ENCODE data around the gene SMAD5. TPM values are rescaled to one million over a fixed set of nuclear protein-coding genes. Genes with fewer than 3 reads are reported as not detected.

The SMAD5 gene
- total and polyA plus RNA-seq, 2 of the 4 experiments (the other 2 are of a cell fraction), result 37.4 to 101 TPM

DNA sequence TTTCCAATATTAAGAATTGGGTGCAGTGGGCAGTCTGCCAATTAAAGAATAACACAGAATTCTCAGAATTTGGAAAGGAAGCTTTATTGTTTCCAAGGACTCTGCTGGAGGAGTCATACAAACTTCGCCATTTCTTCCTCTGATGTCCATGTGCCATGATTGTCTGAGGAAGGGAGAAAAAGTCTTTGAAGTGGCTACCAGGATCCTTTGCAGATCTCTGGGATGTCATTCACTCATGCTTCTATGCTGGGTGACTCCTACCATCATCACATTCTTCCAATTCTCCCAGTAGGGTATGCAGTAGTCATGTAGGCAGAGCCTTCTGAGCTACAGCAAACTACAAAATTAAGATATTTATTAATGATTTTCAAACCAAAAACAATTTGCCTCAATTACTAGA is 3.2 kb upstream of the SMAD5 start:
- intact Hi-C loops (cut with micrococcal nuclease) (no loop called here), dilution Hi-C loops (cut with HindIII; ENCODE audit: low sequenced_read_pairs, unreplicated experiment) (no loop called here), in situ Hi-C loops (cut with MboI; ENCODE audit: low sequenced_read_pairs) (no loop called here)
- DNase-seq (no peak), ATAC-seq (ENCODE audit: low read depth) (no peak)
- H3K36me3 ChIP-seq (ENCODE audit: control insufficient read depth, insufficient read depth, low read length), result no peaks in the 10 kb centered on the region
- no peak overlapping the region for H3K4me2 ChIP-seq (ENCODE audit: low read depth, low read length)
- H2BK5ac ChIP-seq (ENCODE audit: low read depth, low read length, poor library complexity, severe bottlenecking), result no peak overlapping the region
- TF ChIP-seq, protein P1, sequence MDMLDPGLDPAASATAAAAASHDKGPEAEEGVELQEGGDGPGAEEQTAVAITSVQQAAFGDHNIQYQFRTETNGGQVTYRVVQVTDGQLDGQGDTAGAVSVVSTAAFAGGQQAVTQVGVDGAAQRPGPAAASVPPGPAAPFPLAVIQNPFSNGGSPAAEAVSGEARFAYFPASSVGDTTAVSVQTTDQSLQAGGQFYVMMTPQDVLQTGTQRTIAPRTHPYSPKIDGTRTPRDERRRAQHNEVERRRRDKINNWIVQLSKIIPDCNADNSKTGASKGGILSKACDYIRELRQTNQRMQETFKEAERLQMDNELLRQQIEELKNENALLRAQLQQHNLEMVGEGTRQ (IDR thresholded peaks at IDR 0.05; ENCODE audit: low read depth, low read length), result no peak
- TF ChIP-seq BHLHE40 (IDR thresholded peaks at IDR 0.05; ENCODE audit: low read depth, low read length) (no peak), FOS (IDR thresholded peaks at IDR 0.05; ENCODE audit: low read depth, low read length) (no peak)
- no peak overlapping the region for H2BK15ac ChIP-seq (ENCODE audit: low read depth, low read length)
- no peak overlapping the region for H3K27ac ChIP-seq (ENCODE audit: insufficient read depth, low read length)
- no peak overlapping the region for H4K91ac ChIP-seq (ENCODE audit: insufficient read depth, low read depth, low read length)
- no peak overlapping the region for H2BK20ac ChIP-seq (ENCODE audit: low read depth, low read length)
- ChIA-PET POLR2A (ENCODE audit: unreplicated experiment) (no interaction called here), CTCF (no interaction called here)
- no peak overlapping the region for H3K56ac ChIP-seq (ENCODE audit: extremely low read depth, insufficient read depth, low read length)
- peaks cover 22% of the 10 kb centered on the region for H3K27me3 ChIP-seq (ENCODE audit: control insufficient read depth, insufficient read depth, low read length)
- no peak overlapping the region for H2BK120ac ChIP-seq (ENCODE audit: low read depth, low read length)
- no peak overlapping the region for H3K4me3 ChIP-seq (ENCODE audit: insufficient read depth, low read depth, low read length)
- H4K8ac ChIP-seq (ENCODE audit: low read depth in 2 of 2, low read length in 2 of 2), result no peak overlapping the region
- H3K4ac ChIP-seq (ENCODE audit: low read depth, low read length), result no peak overlapping the region
- BruUV-seq (replicated peaks), result no TSS peak
- no peak overlapping the region for H3K18ac ChIP-seq (ENCODE audit: low read depth, low read length)
- peaks cover 4 to 10% of the 10 kb centered on the region in 2 experiments; a peak in 2 of 4 replicates for H3K79me1 ChIP-seq (ENCODE audit: low read depth in 1 of 2, low read length in 2 of 2)
- no peak overlapping the region for H3K14ac ChIP-seq (replicated peaks; ENCODE audit: low read depth, low read length)
- no peak overlapping the region for H4K5ac ChIP-seq (ENCODE audit: low read depth, low read length)
- H3K4me1 ChIP-seq (ENCODE audit: control insufficient read depth, insufficient read depth, low read length), result peaks cover 2% of the 10 kb centered on the region
- no peaks in the 10 kb centered on the region for H3K9me3 ChIP-seq (ENCODE audit: control insufficient read depth, insufficient read depth, low read length)
- peaks cover 11% of the 10 kb centered on the region for H4K20me1 ChIP-seq (ENCODE audit: insufficient read depth, low read length)
- no peak overlapping the region for H2AK5ac ChIP-seq (ENCODE audit: low read depth, low read length)
- H2AFZ ChIP-seq (replicated peaks; ENCODE audit: low read length, poor library complexity), result no peak overlapping the region
- H2AK9ac ChIP-seq (replicated peaks; ENCODE audit: low read depth, low read length, poor library complexity), result no peak overlapping the region
- WGBS, 2 experiments (ENCODE audit: extremely low coverage in 2 of 2, insufficient read length in 1 of 2), result no CpG with 5 or more reads among the region's 1 CpG
- H3K9ac ChIP-seq (ENCODE audit: low read depth, low read length), result no peak overlapping the region
- H3K23ac ChIP-seq (ENCODE audit: low read depth, low read length), result no peak overlapping the region
- H3K9me1 ChIP-seq (ENCODE audit: insufficient read depth, low read length), result no peaks in the 10 kb centered on the region; the same call in 1 of the 2 replicates
